ENCODE results near the gene NSG2.

Gene NSG2

GRCh38 chr5:174045470-174046025 lies at the start of gene NSG2:
NSG2 (plus strand) TSS chr5:174045706; CDS start chr5:174046756, 1,050 bp downstream.
- DNase-seq (ENCODE audit: low spot score) = peak; percentile 66

- DNase-seq (ENCODE audit: low spot score) = no peak
Observed at GRCh38 chr5:173997331-173997730, 48.2 kb upstream of the NSG2 start.

- no peak for DNase-seq (ENCODE audit: low spot score)
Observed at GRCh38 chr5:173998531-173998930, 47.0 kb upstream of the NSG2 start.

DNA sequence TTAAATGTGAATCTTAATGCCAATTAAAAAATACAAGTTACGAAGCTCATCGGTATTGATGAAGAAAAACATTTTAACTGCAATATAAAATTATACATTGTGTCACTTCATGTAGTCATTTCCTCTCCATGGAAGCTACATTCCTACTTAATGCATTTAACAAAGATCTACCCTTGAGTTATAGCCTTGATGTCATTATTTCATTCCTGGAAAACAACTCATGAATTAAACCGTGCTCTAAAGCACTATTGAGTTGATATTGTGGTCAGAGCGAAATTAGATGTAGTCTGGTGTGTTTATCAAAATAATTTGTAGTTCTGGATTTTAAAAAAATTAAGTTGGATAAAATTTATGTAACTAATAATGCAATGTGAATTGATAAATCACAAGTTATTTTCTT lies 45.4 kb upstream of the NSG2 start:
- no peak for DNase-seq (ENCODE audit: low spot score)

DNA sequence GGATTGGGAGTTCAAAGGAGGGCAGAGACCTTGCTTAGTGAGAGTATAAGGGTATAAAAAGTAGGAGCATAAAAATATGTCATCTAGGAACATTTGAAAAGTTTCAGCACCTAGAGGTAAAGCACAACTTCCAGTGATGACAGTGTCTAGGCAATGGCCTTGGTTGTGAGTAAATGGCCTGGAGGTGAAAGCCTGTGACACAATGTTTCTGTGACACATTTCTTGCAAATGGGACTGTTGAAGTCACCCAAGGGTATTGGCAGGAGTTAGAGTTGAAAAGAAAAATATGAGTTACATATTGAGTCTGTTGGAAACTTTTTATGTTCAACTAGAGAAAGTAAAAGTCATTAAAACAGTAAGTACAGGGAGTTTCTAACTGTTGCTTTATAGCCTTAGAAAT lies 41.7 kb upstream of the NSG2 start:
- DNase-seq (ENCODE audit: low spot score) = no peak

GRCh38 chr5:174008922-174009321 lies 36.6 kb upstream of the NSG2 start:
- no peak for DNase-seq (ENCODE audit: low spot score)

GRCh38 chr5:174010365-174010764 lies 35.1 kb upstream of the NSG2 start:
- DNase-seq (ENCODE audit: low spot score) = no peak

- DNase-seq (ENCODE audit: low spot score) = no peak
Observed at GRCh38 chr5:174011441-174011840, 34.1 kb upstream of the NSG2 start.

- peak; percentile 20 for DNase-seq (ENCODE audit: low spot score)
Observed at GRCh38 chr5:174020069-174020927, 25.2 kb upstream of the NSG2 start.

DNA sequence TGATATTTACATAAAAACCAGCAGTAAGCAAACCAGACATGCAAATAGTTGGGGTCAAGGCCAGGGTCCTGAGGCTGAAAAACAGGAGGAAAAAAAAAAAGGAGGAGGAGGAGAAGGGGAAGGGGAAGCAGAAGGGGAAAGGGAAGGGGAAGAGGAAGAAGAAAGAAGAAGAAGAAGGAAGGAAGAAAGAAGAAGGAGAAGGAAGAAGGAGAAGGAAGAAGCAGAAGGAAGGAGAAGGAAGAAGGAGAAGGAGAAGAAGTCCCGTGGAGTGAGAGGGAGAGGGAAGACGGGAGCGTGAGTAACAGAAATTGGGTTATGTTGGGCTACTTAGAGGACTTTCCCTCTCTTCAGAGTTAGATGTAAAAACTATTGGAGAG lies 24.6 kb upstream of the NSG2 start:
- DNase-seq (ENCODE audit: low spot score) = no peak

DNA sequence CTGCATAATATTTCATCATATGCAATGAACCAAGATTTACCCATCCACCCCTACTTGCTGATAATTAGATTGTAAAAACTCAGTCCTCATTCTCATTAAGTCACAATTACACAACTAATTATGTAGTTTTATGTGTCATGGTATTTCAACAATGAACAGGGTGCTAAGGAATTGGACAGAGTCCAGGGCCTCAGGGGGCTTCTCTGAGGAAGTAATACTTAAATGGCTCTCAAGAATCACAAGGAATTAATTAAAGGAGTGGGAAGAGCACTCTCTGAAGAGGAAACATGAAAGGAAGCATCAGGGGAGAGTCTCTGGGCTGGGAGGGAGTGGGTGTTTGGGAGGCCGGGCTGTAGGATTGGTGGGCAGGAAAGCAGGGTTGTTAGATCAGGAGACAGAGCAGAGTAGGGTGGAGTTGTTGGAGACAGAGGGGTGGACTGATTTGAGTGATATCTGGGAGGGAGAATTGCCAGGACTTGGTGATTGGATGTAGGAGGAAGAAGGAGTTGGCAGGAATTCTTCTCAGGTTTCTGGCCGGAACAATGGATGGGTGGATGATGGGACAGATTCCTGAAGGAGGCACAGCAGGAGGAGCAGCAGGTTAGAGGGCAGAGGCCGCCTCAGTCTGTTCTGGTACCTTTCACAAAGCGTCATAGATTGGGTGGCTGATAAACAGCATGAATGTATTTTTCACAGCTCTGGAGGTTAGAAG lies 23.0 kb upstream of the NSG2 start:
- no peak for DNase-seq (ENCODE audit: low spot score)

DNA sequence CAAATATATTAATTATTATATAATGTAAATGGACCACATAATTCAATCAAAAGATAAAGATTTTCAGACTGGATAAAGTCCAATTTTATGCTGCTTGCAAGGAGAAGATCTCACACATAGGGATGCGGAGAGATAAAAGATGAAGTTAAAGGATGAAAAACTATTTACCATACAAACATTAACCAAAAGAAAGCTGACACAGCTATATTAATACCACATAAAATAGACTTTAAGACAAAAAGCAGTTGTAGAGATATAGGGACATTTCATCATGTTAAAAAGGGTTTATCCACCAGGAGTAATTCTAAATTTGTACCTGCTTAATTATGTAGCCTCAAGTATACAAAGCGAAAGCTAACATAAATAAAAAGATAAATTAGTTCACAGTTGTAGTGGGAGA lies 15.2 kb upstream of the NSG2 start:
- no peak for DNase-seq (ENCODE audit: low spot score)

DNA sequence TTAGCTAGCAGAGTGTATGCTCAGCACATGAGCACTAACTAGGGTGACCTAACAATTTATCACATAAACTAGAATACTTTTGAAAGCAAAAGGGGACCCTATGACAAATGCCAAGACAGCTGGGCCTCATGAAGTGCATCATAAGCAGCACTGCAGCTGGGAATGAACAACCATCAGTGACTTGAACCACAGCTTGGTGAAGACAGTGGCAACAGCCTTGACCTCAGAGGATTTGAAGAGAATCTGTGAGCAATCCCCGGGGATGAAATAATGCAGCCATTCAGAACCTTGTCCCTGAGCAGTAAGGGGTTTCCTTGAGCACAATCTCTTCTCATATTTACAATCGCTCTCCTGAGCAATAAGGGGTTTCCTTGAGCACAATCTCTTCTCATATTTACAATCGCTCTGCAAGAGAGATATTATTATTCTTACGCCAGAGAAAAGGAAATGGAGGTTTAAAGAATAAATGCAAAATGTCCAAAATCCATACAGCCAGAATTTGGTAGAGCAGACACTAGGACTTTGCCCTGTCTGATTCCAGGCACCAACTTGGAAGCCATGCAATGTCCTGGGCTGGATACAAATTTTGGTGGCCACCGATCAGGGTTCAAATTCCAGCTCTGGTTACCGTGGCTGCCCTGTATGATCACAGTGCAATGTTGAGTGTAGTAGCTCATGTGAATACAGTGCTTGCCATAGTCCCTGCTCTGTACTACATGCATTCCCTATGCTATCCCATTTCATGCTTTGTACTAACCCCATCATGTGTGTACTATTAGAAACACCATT lies 846 bp upstream of the NSG2 start:
- no peak for DNase-seq (ENCODE audit: low spot score)

- DNase-seq (ENCODE audit: low spot score) = no peak
Observed at GRCh38 chr5:174046558-174046957, 1.1 kb downstream of the NSG2 start.

DNA sequence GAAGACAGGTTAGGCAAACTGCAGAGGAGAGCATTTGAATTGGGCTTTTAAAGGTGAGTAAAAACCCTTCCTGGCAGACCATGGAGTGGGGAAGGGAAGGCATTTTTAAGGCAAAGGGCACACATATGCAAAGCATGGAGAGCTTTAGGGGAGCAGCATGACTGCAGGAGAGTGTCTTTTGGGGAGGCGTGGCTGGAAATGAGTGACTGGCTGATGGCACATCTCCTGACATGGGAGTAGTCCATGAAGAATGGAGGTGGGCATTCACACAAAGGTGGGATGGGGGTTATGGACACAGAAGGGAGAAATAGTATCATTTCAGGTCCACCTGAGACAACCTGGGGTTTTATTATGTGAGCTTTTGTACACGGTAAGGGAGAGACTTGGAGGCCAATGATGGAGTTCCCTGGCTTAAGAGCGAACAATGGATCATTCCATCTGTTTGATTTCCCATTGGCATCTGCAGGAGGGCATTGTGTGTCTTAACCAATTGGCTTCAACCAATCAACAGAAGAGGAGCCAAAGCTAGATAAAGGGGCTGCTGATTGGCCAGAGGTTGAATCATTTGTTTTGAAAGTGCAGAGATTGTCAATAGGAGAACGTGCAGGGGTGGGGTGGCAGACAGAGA lies 2.1 kb downstream of the NSG2 start:
- no peak for DNase-seq (ENCODE audit: low spot score)

DNA sequence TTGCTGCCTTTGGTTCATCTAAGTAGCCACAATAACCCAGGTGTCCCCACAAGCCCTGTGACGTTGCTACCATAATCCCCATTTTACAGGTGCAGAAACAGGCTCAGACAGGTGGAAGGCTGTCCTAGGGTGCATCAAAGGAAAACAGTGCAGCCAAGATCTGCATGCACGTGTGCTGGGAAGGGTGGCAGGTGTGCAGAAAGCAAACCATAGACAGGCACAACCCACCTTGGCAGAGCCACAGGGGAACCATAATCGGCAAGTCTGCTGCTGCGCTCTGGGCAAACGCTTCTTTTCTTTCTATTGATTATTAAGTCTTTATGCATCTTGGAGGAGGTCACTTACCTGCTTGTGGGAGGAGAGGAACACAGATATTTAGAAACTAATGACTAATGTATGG lies 7.1 kb downstream of the NSG2 start:
- DNase-seq (ENCODE audit: low spot score) = no peak

DNA sequence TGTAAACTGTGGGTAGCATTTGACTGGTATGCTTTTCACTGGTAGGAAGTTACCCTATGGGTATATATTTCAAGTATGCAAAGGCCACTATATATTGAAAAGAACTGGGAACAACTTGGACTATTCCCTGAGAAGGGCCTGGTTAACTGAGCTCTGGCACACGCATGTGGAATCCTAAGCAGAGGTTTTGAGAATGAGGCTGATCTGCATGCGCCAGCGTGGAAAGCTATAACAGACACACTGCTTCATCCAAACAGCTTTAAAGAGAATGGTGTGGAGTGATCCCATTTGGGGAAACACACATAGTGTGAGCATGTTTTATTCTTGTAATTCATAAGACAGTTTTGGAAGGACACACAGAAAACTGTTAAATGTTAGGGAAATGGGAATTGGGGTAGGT lies 8.4 kb downstream of the NSG2 start:
- no peak for DNase-seq (ENCODE audit: low spot score)

DNA sequence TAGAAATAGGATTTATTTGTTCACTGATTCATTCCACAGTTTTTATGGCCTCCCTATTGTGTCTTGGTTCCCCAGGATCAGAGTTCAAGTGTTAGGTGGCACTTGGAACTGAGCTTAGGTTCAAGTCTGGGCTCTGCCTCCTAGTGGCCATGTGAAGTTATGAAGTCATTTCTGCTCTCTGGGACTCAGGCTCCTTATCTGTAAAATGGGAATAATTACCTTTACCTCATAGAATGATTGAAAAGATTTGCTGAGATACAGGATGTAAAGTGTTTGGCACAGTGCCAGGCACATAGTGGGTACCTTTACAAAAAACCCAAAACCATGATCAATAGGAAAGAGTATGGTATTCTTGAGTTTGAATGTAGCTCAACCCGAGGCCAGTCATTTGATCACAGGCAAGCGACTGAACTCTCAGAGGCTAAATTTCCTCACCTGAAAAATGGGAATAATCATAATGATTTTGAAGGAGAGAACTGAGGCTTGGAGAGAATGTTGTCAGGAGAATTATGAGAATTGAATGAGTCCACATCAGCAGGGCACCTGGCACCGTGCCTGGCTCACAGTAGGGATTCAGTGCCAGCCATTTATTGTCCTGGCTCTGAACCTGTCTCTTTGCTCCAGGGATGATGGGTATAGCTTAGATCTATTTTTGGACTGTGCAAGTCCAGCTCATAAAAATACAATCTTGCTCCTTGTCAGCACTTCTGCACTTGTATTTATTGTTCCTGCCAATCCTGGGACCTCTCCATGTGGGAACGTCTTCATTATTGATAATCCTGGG lies 10.8 kb downstream of the NSG2 start:
- DNase-seq (ENCODE audit: low spot score) = no peak

DNA sequence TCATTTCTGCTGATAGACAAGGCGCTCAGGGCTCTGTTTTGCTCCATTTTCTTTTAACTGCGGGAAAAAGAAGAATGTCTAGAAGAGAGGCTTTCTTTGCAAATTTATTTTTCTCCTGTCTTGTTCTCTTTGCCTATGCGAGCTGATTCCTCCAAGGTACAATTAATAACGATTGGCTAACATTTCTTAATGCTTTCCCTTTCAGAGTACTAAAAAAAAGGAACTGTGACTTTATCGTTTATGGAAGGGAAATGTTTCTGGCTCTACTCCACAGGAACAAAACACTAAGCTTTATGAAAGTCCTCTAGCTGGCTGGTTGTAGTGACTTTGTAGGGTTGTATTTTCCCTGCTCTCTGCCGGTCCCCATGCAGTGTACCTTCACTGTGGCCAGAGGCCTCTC lies 11.7 kb downstream of the NSG2 start:
- DNase-seq (ENCODE audit: low spot score) = no peak

GRCh38 chr5:174058433-174059122 lies 13.1 kb downstream of the NSG2 start:
- DNase-seq (ENCODE audit: low spot score) = no peak

DNA sequence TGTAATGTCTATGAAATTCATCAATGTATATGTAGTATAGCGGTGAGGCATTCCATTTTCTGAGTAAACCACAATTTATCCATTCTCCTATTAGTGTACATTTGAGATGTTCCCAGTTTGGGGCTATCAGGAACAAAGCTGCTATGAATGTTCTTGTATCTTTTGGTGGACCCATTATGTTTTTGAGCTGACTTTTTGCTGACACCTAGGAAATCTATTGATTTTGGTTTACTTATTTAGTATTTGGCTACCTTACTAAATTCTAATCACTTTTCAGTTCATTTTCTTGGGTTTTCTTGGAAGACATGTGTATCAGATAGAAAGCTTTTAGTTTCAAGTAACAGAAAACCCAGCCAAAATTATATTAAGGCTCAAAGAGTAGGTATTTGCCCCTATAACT lies 13.7 kb downstream of the NSG2 start:
- no peak for DNase-seq (ENCODE audit: low spot score)

Measured in GM03348 (cell line).